CD14-positive monocyte (primary cell): ENCODE data around the gene ARHGAP44. TPM values are rescaled to one million over a fixed set of nuclear protein-coding genes. Genes with fewer than 3 reads are reported as not detected.

Experiments
- DNase-seq, 3 donors: peaks; one replicate each; pipeline ENCODE4 v3.0.0-alpha.2; 2011 to 2022
- H2AFZ ChIP-seq: 2 replicates; pipeline ENCODE4 v1.6.0; 2012; ENCODE audit warnings: mild to moderate bottlenecking, low read depth, low read length, inconsistent platforms; ENCODE audit not compliant: insufficient read depth, poor library complexity, severe bottlenecking
- H3K27ac ChIP-seq, 2 donors: 1 replicate in 1 of 2; 2 replicates in 1 of 2; pipeline ENCODE4 v1.5.1; 2012 to 2013; ENCODE audit warnings: low read length in 2 of 2, control low read depth in 1 of 2, inconsistent platforms in 1 of 2, low read depth in 1 of 2, mild to moderate bottlenecking in 1 of 2
- H3K27me3 ChIP-seq, 2 donors: one replicate each; pipeline versions ENCODE4 v1.6.0 to v1.6.1; 2011 to 2013; ENCODE audit warnings: low read length in 2 of 2; ENCODE audit not compliant: control insufficient read depth in 2 of 2, insufficient read depth in 2 of 2
- H3K36me3 ChIP-seq, 2 donors: replicated peaks in 1 of 2; 1 replicate in 1 of 2; 2 replicates in 1 of 2; pipeline versions ENCODE4 v1.5.1 to v1.6.1; 2012 to 2013; ENCODE audit warnings: low read length in 2 of 2, control low read depth in 1 of 2, inconsistent platforms in 1 of 2, mild to moderate bottlenecking in 1 of 2; ENCODE audit not compliant: insufficient read depth in 2 of 2, control insufficient read depth in 1 of 2
- H3K4me1 ChIP-seq, 2 donors: 1 replicate in 1 of 2; 2 replicates in 1 of 2; pipeline versions ENCODE4 v1.5.1 to v1.6.1; 2012 to 2013; ENCODE audit warnings: low read length in 2 of 2, control low read depth in 1 of 2, inconsistent platforms in 1 of 2, mild to moderate bottlenecking in 1 of 2, moderate library complexity in 1 of 2; ENCODE audit not compliant: insufficient read depth in 2 of 2, control insufficient read depth in 1 of 2
- H3K4me2 ChIP-seq: replicated peaks from 2 replicates; pipeline ENCODE3; 2012; ENCODE audit warnings: low read length, moderate library complexity, mild to moderate bottlenecking; ENCODE audit not compliant: poor library complexity, severe bottlenecking; ENCODE audit errors: extremely low read depth
- H3K4me3 ChIP-seq, 3 experiments: fragments of 200-600 bp in 1 of 3; sonication (generic) in 1 of 3; replicated peaks in 1 of 3; 1 replicate in 2 of 3; 2 replicates in 1 of 3; pipeline ENCODE4 v1.5.1; 2011 to 2013; ENCODE audit warnings: low read length in 3 of 3, mild to moderate bottlenecking in 3 of 3, control low read depth in 2 of 3, low read depth in 2 of 3, inconsistent platforms in 1 of 3, moderate library complexity in 1 of 3
- H3K79me2 ChIP-seq: 2 replicates; pipeline ENCODE4 v1.6.0; 2012; ENCODE audit warnings: mild to moderate bottlenecking, control low read depth, inconsistent platforms, low read length, moderate library complexity; ENCODE audit not compliant: insufficient read depth
- H3K9ac ChIP-seq: 2 replicates; pipeline ENCODE4 v1.6.0; 2017; ENCODE audit warnings: low read length, mild to moderate bottlenecking; ENCODE audit not compliant: insufficient read depth, poor library complexity, severe bottlenecking
- H3K9me3 ChIP-seq, 2 donors: replicated peaks in 1 of 2; 1 replicate in 1 of 2; 2 replicates in 1 of 2; pipeline versions ENCODE4 v1.5.1 to v1.6.1; 2012 to 2013; ENCODE audit warnings: low read length in 2 of 2, control low read depth in 1 of 2; ENCODE audit not compliant: control insufficient read depth in 1 of 2, insufficient read depth in 1 of 2
- H4K20me1 ChIP-seq: 2 replicates; pipeline ENCODE4 v1.6.0; 2012; ENCODE audit warnings: mild to moderate bottlenecking, low read length, control low read depth, moderate library complexity; ENCODE audit not compliant: insufficient read depth
- H3K27ac Mint-ChIP-seq, 7 donors: one replicate each; pipeline ENCODE4 v1.8.0; 2020; ENCODE audit warnings: mild to moderate bottlenecking in 7 of 7, mixed read lengths in 7 of 7, moderate library complexity in 6 of 7, inconsistent platforms in 2 of 7
- H3K27me3 Mint-ChIP-seq, 3 donors: one replicate each; pipeline ENCODE4 v1.8.0; 2021 to 2022; ENCODE audit warnings: low read depth in 3 of 3, mild to moderate bottlenecking in 3 of 3, mixed read lengths in 3 of 3, moderate library complexity in 3 of 3, inconsistent platforms in 1 of 3
- H3K36me3 Mint-ChIP-seq, 2 donors: one replicate each; pipeline ENCODE4 v1.8.0; 2020; ENCODE audit warnings: mixed read lengths in 2 of 2, inconsistent platforms in 1 of 2, mild to moderate bottlenecking in 1 of 2
- H3K4me1 Mint-ChIP-seq: one replicate; pipeline ENCODE4 v1.8.0; 2020; ENCODE audit warnings: mild to moderate bottlenecking, mixed read lengths
- H3K4me3 Mint-ChIP-seq, 2 donors: one replicate each; pipeline ENCODE4 v1.8.0; 2020; ENCODE audit warnings: mild to moderate bottlenecking in 2 of 2, mixed read lengths in 2 of 2, moderate library complexity in 1 of 2
- H3K9me3 Mint-ChIP-seq, 7 donors: one replicate each; pipeline ENCODE4 v1.8.0; 2020 to 2022; ENCODE audit warnings: mixed read lengths in 7 of 7, mild to moderate bottlenecking in 6 of 7, moderate library complexity in 6 of 7, inconsistent platforms in 2 of 7
- WGBS: methylation state at CpG from one replicate; pipeline ENCODE4 v1.1.5; 2013; ENCODE audit warnings: missing lambda C conversion rate; ENCODE audit not compliant: insufficient coverage; 5-methylcytosine and 5-hydroxymethylcytosine counted together
- intact Hi-C, 2 donors: fragments of 100-400 bp; cut with micrococcal nuclease; formaldehyde crosslinking; loops; one replicate each; pipeline versions ENCODE4 v1.15.0 to v1.15.1; 2023
- polyA plus RNA-seq, 3 donors: library from polyadenylated mRNA; depleted of rRNA in 1 of 3; unstranded in 2 of 3; stranded (reverse) in 1 of 3; fragments of 300-500 nt in 2 of 3; fragments of >200 nt in 1 of 3; fragmentation: Illumina TruSeq in 2 of 3; gene quantifications; 1 replicate in 2 of 3; 2 replicates in 1 of 3; pipeline ENCODE4 v1.2.3, GENCODE V29; 2012 to 2021
- TF ChIP-seq, protein P1 (sequence below): fragments of 200-600 bp; IDR thresholded peaks from one replicate; pipeline ENCODE4 v1.8.0; 2022; ENCODE audit warnings: antibody characterized with exemption, mild to moderate bottlenecking

The ARHGAP44 gene
- polyA plus RNA-seq, 3 donors: not detected

DNA sequence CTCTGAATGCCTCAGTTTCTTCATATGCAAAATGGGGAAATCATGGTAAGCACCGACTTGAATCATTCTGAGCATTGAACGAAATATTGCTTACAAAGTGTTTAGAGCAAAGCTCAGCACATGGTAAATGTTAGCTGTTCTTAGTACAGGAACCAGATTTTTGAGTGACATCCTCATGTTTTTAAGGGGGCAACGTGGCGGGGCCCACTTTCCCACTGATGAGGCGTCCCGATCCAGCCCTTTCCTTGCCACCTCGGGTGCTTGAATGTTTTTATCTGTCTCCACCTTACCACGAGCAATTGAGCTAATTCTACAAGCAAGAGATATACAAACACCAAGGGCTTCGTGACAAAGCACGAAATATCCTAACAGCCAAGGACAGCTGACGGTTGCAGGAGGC, 178.7 kb downstream of the ARHGAP44 start:
- no peaks in the 10 kb centered on the region for H3K79me2 ChIP-seq
- TF ChIP-seq, protein P1, sequence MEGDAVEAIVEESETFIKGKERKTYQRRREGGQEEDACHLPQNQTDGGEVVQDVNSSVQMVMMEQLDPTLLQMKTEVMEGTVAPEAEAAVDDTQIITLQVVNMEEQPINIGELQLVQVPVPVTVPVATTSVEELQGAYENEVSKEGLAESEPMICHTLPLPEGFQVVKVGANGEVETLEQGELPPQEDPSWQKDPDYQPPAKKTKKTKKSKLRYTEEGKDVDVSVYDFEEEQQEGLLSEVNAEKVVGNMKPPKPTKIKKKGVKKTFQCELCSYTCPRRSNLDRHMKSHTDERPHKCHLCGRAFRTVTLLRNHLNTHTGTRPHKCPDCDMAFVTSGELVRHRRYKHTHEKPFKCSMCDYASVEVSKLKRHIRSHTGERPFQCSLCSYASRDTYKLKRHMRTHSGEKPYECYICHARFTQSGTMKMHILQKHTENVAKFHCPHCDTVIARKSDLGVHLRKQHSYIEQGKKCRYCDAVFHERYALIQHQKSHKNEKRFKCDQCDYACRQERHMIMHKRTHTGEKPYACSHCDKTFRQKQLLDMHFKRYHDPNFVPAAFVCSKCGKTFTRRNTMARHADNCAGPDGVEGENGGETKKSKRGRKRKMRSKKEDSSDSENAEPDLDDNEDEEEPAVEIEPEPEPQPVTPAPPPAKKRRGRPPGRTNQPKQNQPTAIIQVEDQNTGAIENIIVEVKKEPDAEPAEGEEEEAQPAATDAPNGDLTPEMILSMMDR: no peak
- no peaks in the 10 kb centered on the region for H3K9me3 ChIP-seq
- no peaks in the 10 kb centered on the region for H4K20me1 ChIP-seq
- Mint-ChIP-seq H3K27me3 (peaks cover 4 to 9% (median 5%) of the 10 kb centered on the region in 3 donors), H3K4me1 (no peaks in the 10 kb centered on the region), H3K36me3 (no peaks in the 10 kb centered on the region), H3K9me3 (peaks cover 6 to 19% (median 13%) of the 10 kb centered on the region in 7 donors), H3K27ac (no peak overlapping the region), H3K4me3 (no peak overlapping the region)
- no peak overlapping the region for H3K4me3 ChIP-seq
- H3K36me3 ChIP-seq: no peaks in the 10 kb centered on the region
- no peak overlapping the region for H3K27ac ChIP-seq
- intact Hi-C loops: no loop called here
- H3K4me1 ChIP-seq: no peaks in the 10 kb centered on the region
- H3K4me2 ChIP-seq: no peak overlapping the region
- 84% methylated on average over 10 of the region's 11 CpGs for WGBS
- no peak overlapping the region for H3K9ac ChIP-seq
- H2AFZ ChIP-seq: no peak overlapping the region
- no peak for DNase-seq
- peaks cover 1% of the 10 kb centered on the region in 2 donors for H3K27me3 ChIP-seq

DNA sequence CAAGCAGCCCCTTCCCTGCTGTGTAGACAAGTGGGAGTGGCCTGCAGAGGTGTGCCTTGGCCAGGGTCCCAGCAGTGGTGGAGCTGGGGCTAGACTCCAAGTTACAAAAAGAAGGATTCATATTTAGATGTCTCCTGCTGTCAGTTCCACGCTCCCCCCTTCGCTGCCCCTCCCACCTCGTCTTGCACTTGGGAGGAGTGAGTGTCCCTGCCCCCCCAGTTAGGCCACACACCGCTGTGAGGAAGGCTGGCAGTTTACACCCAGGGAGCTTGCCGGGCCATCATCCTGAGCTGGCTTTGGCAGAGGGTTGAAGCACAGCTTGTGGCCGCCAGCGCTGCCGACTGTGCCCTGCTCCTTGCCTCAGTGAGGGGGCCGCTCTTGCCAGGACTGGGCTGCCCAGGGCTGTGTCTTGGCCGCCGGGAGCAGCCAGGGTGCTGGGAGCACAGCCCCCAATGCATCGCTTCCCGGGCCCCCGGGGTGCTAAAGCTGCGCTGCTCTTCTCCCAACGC, 184.3 kb downstream of the ARHGAP44 start:
- no peak overlapping the region for H3K4me3 ChIP-seq
- no peak overlapping the region for H3K4me2 ChIP-seq

More for the DNA sequence above, 184.3 kb downstream of the ARHGAP44 start:
- TF ChIP-seq, protein P1: no peak
- H3K27ac ChIP-seq: no peak overlapping the region
- H2AFZ ChIP-seq: no peak overlapping the region
- no peaks in the 10 kb centered on the region for H3K79me2 ChIP-seq
- no peak overlapping the region for H3K9ac ChIP-seq
- H3K27me3 ChIP-seq: peaks cover 6 to 18% of the 10 kb centered on the region in 2 donors
- intact Hi-C loops: no loop called here
- 10% methylated on average over 15 of the region's 16 CpGs for WGBS
- Mint-ChIP-seq H3K9me3 (peaks cover 1 to 11% (median 7%) of the 10 kb centered on the region in 7 donors), H3K36me3 (peaks cover 0 to 1% of the 10 kb centered on the region in 2 donors), H3K27ac (no peak overlapping the region), H3K4me3 (peak overlapping the region in 1 of 2 donors; percentile 51), H3K27me3 (peaks cover 26 to 35% (median 31%) of the 10 kb centered on the region in 3 donors), H3K4me1 (no peaks in the 10 kb centered on the region)
- no peaks in the 10 kb centered on the region for H3K4me1 ChIP-seq
- DNase-seq: no peak
- H3K9me3 ChIP-seq: no peaks in the 10 kb centered on the region
- H4K20me1 ChIP-seq: no peaks in the 10 kb centered on the region
- H3K36me3 ChIP-seq: no peaks in the 10 kb centered on the region
